Tibial artery (tissue), 4 donors: ENCODE results near the gene SLC25A38.

Source experiments
- DNase-seq, 2 donors: peaks; one replicate each; pipeline ENCODE4 v3.0.0-alpha.2; 2019
- H3K27ac ChIP-seq, 2 donors: fragments of 200-600 bp; sonication (generic) in 1 of 2; 1 replicate in 1 of 2; 2 replicates in 1 of 2; pipeline ENCODE4 v1.5.1; 2018 to 2019; ENCODE audit warnings: mild to moderate bottlenecking in 1 of 2
- H3K27me3 ChIP-seq, 2 donors: fragments of 200-600 bp; sonication (generic) in 1 of 2; one replicate each; pipeline versions ENCODE4 v1.5.1 to v1.6.0; 2016 to 2019
- H3K36me3 ChIP-seq, 3 donors: fragments of 200-600 bp; sonication (generic) in 2 of 3; one replicate each; pipeline ENCODE4 v1.5.1; 2016 to 2019; ENCODE audit warnings: mild to moderate bottlenecking in 2 of 3
- H3K4me1 ChIP-seq, 4 donors: fragments of 200-600 bp; sonication (generic) in 2 of 4; 1 replicate in 3 of 4; 2 replicates in 1 of 4; pipeline ENCODE4 v1.5.1; 2016 to 2019
- H3K4me3 ChIP-seq, 2 donors: fragments of 200-600 bp; sonication (generic) in 1 of 2; 1 replicate in 1 of 2; 2 replicates in 1 of 2; pipeline ENCODE4 v1.5.1; 2018 to 2019; ENCODE audit warnings: mild to moderate bottlenecking in 2 of 2
- H3K9me3 ChIP-seq, 3 donors: fragments of 200-600 bp; sonication (generic) in 1 of 3; one replicate each; pipeline ENCODE4 v1.5.1; 2016 to 2019
- CTCF ChIP-seq, 2 experiments: fragments of 200-600 bp in 1 of 2; fragments of 450-650 bp in 1 of 2; IDR thresholded peaks; one replicate each; pipeline ENCODE4 v1.5.1; 2017 to 2019; ENCODE audit warnings: antibody characterized with exemption in 2 of 2, mild to moderate bottlenecking in 1 of 2, moderate library complexity in 1 of 2
- intact Hi-C: fragments of 100-400 bp; cut with DNase I; formaldehyde crosslinking; loops from one replicate; pipeline ENCODE4 v1.15.0; 2023; ENCODE audit warnings: low total_unique reads

The SLC25A38 gene

GRCh38 chr3:39433642-39434041 lies 50.5 kb downstream of the SLC25A38 start:
- H3K27ac ChIP-seq = no peak overlapping the region
- H3K4me1 ChIP-seq = peaks cover 0 to 3% (median 1%) of the 10 kb centered on the region in 4 donors
- no peaks in the 10 kb centered on the region for H3K36me3 ChIP-seq
- H3K4me3 ChIP-seq = no peak overlapping the region
- TF ChIP-seq CTCF (IDR thresholded peaks at IDR 0.05) = no peak
- no peak for DNase-seq
- H3K9me3 ChIP-seq = no peaks in the 10 kb centered on the region
- H3K27me3 ChIP-seq = no peaks in the 10 kb centered on the region
- intact Hi-C loops = no loop called here

- no peak overlapping the region for H3K27ac ChIP-seq
- DNase-seq = no peak
- H3K27me3 ChIP-seq = no peaks in the 10 kb centered on the region
- H3K4me3 ChIP-seq = no peak overlapping the region
- H3K36me3 ChIP-seq = no peaks in the 10 kb centered on the region
- peaks cover 0 to 3% (median 1%) of the 10 kb centered on the region in 4 donors for H3K4me1 ChIP-seq
- no peak for TF ChIP-seq CTCF (IDR thresholded peaks at IDR 0.05)
- no peaks in the 10 kb centered on the region for H3K9me3 ChIP-seq
- intact Hi-C loops = no loop called here
These were observed 51.4 kb downstream of the SLC25A38 start for GRCh38 chr3:39434574-39434973.

GRCh38 chr3:39435006-39435748 lies 52.0 kb downstream of the SLC25A38 start:
- Histone ChIP-seq H3K27ac (no peak overlapping the region), H3K27me3 (no peaks in the 10 kb centered on the region), H3K4me3 (no peak overlapping the region), H3K36me3 (no peaks in the 10 kb centered on the region), H3K4me1 (peaks cover 0 to 3% (median 1%) of the 10 kb centered on the region in 4 donors), H3K9me3 (no peaks in the 10 kb centered on the region)
- intact Hi-C loops = no loop called here
- TF ChIP-seq CTCF (IDR thresholded peaks at IDR 0.05) = no peak
- DNase-seq = no peak

GRCh38 chr3:39438880-39439279 lies 55.7 kb downstream of the SLC25A38 start:
- intact Hi-C loops = no loop called here
- Histone ChIP-seq H3K36me3 (no peaks in the 10 kb centered on the region), H3K4me3 (no peak overlapping the region), H3K27me3 (no peaks in the 10 kb centered on the region), H3K4me1 (no peaks in the 10 kb centered on the region), H3K9me3 (no peaks in the 10 kb centered on the region), H3K27ac (no peak overlapping the region)
- DNase-seq = no peak
- TF ChIP-seq CTCF (IDR thresholded peaks at IDR 0.05) = no peak

GRCh38 chr3:39440316-39440715 lies 57.1 kb downstream of the SLC25A38 start:
- no peaks in the 10 kb centered on the region for H3K27me3 ChIP-seq
- DNase-seq = no peak
- no peaks in the 10 kb centered on the region for H3K9me3 ChIP-seq
- no peaks in the 10 kb centered on the region for H3K4me1 ChIP-seq
- no peak overlapping the region for H3K4me3 ChIP-seq
- no peak overlapping the region for H3K27ac ChIP-seq
- intact Hi-C loops = no loop called here
- no peak for TF ChIP-seq CTCF (IDR thresholded peaks at IDR 0.05)
- H3K36me3 ChIP-seq = no peaks in the 10 kb centered on the region
